Fibroblast of skin of scalp (primary cell): ENCODE data around the gene DHRS3. TPM values are rescaled to one million over a fixed set of nuclear protein-coding genes. Genes with fewer than 3 reads are reported as not detected.
"Not testable (repeated sequence)": the region's sequence is repeated elsewhere in the genome, so short reads cannot be mapped to it uniquely, and the experiment has no call there.

Source experiments
- DNase-seq: peaks from one replicate; pipeline ENCODE4 v3.0.0-alpha.2; 2013
- polyA plus RNA-seq, 2 experiments: library from polyadenylated mRNA; unstranded; fragments of 120-200 nt; gene quantifications; one replicate each; pipeline ENCODE4 v1.2.1, GENCODE V29; 2013; ENCODE audit not compliant: insufficient read length in 2 of 2

The DHRS3 gene, protein sequence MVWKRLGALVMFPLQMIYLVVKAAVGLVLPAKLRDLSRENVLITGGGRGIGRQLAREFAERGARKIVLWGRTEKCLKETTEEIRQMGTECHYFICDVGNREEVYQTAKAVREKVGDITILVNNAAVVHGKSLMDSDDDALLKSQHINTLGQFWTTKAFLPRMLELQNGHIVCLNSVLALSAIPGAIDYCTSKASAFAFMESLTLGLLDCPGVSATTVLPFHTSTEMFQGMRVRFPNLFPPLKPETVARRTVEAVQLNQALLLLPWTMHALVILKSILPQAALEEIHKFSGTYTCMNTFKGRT
- polyA plus RNA-seq (2013, experiment 1 of 2; ENCODE audit: insufficient read length): 27.7 TPM
- polyA plus RNA-seq (2013, experiment 2 of 2; ENCODE audit: insufficient read length): 29.4 TPM

DNA sequence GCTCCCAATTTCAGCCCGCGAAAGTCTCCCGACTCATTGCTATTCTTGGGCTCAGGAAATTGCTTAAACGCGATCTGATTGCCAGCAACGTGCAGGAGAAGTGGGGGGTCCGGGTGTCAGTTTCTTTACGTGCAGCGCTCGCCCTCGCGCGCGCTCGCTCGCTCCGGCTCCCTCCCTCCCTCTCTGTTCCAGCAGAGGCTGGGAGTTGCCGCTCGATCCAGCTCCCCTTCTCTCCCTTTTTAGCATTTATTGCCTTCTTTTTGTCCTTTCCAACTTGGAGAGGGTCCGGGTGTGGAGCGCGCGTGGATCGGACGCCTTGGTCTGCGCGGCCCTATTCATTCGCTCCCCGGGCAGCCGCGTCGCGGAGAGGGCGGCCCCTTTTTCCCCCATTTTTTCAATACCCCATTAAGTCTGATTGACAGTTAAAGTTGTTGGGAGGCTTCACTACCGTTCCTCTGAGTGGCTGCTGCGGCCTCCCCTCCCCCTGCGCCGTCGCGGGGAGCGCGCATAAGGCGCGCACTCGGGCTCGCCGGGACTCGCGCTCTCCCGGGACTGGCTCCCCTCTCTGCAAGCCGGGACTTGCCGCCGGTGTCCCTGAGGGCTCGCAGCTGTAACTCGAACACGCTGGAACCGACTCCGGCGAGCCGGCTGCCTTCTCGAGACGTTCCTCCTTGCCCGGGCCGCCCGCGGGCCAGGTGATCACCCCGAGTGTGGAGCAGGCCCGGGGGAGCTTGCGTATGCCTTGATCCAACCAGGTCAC, at the start of gene DHRS3:
DHRS3 (minus strand) TSS at position 310 of the 760 bp plus-strand sequence. CDS start 862 bp downstream, outside the sequence.
- peak; percentile 76 for DNase-seq

DNA sequence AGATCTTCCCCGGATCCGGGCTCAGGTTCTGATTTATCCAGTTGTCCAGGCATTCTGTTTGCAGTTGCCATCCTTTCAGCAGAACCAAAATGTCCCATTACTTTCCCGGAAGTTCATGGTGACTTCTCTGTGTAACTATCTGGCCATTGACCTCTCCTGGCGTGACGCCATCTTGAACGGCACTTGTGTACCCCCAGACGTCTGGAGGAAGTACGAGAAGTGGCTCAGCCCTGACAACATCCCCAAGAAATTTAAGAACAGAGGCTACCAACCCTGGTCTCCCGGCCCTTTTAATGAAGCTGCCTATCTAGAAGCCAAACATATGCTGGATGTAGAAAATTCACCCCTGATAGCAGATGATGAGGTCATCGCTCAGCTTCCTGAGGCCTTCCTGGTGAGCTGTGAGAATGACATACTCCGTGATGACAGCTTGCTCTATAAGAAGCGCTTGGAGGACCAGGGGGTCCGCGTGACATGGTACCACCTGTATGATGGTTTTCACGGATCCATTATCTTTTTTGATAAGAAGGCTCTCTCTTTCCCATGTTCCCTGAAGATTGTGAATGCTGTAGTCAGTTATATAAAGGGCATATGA, 48.2 kb upstream of the DHRS3 start:
- DNase-seq: no peak

DNA sequence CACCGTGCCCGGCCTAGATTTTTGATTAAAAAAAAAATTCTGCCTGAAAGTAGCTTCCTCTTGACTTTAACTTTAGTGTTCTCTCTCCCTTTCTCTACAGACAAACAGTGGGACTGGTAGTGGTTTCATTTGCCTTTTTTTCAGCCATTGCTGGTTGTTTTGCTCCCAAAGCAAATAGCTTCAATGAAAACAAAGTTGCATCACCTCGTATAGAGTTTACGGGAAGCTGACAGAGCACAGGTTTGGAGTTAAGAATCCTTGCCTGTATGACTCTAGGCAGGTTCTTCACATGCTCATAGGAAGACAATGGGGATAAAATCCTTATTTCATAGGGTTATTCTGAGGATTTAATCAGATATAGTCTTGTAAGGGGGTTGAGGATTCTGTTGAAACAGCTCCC, 47.5 kb upstream of the DHRS3 start:
- no peak for DNase-seq

DNA sequence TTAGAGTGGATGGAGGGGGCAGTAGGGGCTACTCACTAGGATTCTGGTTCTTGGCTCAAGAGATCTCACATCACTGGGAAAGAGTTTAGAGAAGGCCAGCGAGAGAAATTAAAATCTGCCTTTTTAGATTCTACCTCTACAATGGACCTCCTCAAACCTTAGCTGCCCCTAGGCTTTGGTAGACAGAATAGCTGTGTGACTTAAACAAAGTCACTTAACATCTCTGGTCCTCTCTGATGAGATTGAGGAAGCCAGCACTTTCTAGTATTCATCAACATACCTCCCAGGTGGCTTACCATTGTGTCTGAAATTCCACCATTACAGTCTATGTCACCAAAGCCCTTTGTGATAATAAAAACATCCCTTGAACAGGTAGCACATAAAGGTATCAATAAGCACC, 44.5 kb upstream of the DHRS3 start:
- no peak for DNase-seq

DNA sequence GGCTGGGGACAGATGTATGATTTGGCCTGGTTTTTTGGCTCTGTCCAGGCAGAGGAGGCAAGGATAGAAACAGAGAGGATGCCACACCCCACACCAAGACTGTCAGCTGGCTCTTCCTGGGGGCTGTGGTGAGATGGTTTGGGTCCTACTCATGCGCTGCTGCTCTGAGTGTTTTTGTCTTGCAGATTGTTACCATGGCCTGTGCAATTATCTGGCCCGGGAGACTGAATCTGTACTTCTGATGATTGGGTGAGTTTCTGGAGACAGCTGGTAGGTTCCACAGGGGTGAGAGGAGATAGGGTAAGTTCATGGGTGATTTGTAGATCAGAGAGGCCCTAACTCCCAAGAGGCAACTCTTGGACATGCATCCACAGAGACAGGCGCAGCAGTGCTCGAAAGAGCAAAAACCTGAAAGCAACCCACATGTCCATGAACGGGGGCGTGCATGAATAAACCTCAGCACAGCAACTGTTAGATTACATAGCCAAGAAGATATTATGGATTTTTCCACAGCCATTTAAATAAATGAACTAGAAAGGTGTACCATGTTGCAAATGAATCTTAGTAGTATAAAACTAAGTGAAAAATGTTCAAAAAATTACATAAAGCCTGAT, 43.7 kb upstream of the DHRS3 start:
- DNase-seq: no peak

DNA sequence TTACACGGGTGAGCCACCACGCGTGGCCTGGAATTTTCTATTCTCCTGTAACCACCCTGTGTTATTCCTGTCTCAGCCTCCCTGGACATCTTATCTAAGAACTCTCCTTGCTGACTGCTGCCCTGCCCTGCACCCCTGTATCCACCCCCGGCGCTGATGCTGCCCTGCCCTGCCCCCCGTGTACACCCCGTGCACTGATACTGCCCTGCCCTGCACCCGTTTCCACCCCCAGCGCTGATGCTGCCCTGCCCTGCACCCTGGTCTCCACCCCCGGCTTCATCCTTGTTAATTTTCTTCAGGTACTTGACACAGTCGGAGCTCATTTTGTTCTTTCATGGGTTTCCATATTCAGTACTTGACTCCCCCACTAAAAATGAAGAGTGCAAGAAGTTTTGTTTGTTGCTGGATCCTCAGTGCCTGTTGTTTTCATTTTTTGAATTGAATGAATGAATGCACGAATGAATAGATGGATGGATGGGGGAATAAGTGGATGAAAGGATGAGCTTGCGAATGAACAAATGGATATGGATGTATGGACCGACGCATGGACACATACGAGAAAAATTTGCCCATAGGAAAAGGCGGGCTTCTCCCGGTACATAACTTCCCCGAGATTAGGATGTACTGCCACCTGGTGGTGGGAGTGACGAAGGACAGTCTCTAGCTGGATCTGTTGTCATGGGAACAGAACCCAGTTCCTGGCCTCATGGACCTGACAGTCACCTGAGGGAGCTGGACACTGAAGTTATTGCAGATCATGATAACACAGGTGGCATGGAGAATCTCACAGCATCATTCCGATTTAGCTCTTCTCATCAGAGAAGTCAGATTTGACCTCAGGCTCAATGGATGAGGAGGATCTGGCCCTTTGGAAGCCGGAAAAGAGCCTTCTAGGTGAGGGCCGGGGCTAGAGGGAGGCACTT, 40.8 kb upstream of the DHRS3 start:
- peak; percentile 82 for DNase-seq

DNA sequence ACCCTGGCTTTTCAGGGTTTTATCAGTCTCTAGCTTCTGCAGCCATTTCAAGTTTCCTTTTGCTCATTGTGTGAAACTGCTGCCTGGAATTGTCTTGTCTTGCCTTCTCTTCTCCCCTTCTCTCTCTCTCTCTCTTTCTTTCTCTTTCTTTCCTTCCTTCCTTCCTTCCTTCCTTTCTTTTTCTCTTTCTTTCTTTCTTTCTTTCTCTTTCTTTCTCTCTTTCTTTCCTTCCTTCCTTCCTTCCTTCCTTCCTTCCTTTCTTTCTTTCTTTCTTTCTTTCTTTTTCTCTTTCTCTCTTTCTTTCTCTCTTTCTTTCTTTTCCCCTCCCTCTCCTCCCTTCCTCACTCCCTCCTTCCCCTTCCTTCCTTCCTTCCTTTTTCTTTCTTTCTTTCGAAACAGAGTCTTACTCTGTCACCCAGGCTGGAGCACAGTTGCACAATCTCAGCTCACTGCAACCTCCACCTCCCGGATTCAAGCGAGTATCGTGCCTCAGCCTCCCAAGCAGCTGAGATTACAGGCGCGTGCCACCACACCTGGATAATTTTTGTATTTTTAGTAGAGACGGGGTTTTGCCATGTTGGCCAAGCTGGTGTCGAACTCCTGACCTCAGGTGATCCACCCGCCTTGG, 40.0 kb upstream of the DHRS3 start:
- not testable (repeated sequence) for DNase-seq

DNA sequence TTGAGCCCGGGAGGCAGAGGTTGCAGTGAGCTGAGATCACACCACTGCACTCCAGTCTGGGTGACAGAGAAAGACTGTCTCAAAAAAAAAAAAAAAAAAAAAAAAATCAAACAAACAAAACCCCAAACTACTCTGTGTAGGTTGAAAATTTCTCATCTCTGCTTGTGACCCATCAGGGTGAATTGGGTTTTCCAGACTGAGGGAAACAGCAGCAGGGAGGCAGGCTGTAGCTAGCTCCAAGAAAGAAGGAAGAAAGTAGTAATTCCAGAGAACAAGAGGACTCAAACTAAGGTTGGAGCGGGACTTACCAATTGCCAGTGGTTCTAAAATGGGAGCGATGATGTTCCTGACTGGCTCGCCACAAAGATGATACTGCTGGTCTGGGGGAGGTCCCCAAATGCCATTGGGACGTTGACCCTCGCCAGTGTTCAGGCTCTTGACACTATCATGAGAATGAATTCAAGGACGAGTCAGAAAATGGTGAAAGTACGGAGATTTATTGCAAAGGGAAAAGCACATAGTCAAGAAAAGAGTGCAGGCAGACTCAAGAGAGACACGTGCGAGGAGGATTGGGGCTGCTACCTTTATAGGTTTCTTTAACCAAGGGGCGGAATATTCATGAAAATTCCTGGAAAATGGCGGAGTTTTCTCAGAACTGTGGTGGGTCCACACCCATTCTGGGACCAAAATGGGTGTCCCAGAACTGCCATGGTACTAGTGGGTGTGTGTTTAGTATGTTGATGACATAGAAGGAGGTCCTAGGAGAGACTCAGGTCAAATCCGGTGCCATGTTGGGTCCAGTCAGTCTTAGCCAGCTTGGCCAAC, 39.3 kb upstream of the DHRS3 start:
- DNase-seq: no peak

DNA sequence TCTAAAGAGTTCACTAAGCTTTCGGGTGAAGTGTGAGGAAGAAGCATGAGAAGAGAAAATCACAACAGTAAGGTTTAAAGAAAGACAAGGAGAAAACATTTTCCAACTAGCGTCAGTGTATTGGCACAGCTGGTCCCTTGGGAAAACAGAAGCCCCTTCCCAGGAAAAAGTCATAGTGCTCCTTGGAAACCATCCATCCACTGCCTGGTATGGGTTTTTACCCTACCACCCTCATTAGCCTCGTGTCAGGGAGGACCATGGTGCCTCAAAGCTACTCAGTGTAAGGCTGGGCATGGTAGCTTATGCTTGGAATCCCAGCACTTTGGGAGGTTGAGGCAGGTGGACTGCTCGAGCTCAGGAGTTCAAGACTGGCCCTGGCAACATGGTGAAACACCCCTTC, 38.6 kb upstream of the DHRS3 start:
- no peak for DNase-seq

DNA sequence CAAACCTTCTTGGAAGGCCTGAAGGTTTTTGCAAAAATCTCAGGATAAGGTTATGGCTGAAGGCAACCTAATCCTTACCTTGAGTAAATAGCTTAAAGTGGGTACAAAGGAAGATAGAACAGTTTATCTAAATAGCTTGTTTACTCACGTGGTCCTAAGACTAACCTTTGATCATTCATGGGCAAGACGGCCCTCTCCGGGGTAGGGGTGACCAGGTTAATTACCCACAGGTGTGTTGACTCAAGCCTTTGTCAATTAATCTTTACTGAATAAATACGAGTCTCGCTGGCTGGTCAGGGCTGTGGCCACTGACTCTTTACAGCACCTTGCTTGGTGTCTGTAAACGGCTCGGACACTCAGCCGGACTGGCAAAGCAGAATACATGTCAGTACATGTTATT, 36.6 kb upstream of the DHRS3 start:
- DNase-seq: no peak

DNA sequence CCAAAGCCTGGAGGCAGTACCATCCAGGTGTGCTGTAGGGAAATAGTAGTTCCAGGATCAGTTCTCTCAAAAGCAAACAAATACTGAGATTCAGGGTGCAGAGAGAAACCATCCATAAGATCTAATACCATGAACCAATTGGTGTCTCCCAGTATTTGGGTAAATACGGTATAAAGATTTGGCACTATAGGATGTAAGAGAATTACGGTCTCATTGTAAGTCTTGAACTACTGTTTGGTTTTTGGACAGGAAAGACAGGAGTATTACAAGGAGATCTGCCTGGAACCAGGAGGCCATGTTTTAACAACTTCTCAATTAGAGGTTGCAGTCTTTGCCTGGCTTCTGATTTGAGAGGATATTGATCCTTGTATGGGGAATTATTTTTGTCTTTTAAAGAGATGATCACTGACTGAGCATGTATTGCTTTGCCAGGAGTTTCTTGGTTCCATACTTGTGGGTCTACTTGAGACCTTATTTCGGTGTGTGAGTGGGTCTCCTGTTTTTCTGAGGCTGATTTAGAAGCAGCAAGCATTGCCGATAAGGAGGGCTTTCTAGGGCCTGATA, 36.1 kb upstream of the DHRS3 start:
- DNase-seq: peak; percentile 23

DNA sequence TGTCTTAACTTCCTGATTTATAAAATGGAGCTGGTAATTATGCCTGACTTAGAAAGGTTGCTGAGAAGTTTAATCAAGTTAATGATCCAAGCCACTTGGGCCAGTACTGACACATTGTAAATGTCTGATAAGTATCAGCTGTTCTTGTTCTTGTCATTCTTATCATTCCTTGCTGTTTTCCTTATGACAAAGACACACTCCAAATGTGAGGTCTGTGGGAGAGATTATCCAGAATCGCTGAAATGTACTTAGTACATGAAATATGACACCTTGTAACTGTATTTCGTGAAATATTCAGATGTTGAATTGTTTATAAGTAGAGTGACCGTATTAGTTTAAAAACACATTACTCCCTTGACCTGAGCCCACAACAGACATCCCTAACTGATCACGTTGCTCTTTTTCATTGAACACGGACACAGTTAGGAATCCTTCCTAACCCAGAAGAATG, 32.0 kb upstream of the DHRS3 start:
- DNase-seq: peak; percentile 49

DNA sequence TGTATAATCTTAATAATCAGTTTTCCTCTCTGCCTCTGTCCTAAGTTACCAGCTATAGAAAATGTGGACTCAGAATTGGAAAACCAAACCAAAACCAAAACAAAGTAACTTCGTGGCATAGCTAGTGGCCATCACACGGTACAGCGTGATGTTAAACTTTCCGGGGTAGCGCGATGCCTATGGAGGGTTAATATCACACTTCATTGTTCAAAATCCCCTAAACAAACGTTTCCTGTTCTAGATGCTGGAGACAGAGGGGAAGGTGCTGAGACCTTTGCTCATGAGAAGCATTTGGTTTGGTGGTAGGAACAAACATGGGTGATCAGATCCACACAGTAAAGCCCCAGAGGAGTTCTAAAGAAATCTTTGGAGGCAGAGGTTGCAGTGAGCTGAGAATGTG, 30.7 kb upstream of the DHRS3 start:
- no peak for DNase-seq

DNA sequence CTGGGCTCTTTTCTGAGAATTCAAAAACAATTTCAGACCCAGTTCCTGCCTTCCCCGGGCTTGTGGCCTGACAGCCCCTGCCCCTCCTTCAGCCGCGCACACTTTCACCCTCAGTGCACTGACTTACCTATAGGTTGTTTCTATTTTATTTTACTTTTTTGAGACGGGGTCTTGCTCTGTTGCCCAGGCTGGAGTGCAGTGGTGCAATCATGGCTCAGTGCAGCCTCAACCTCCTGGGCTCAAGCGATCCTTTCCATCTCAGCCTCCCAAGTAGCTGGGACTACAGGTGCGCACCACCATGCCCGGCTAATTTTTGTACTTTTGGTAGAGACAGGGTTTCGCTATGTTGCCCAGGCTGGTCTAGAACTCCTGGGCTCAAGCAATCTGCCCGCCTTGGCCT, 27.4 kb upstream of the DHRS3 start:
- DNase-seq: not testable (repeated sequence)

DNA sequence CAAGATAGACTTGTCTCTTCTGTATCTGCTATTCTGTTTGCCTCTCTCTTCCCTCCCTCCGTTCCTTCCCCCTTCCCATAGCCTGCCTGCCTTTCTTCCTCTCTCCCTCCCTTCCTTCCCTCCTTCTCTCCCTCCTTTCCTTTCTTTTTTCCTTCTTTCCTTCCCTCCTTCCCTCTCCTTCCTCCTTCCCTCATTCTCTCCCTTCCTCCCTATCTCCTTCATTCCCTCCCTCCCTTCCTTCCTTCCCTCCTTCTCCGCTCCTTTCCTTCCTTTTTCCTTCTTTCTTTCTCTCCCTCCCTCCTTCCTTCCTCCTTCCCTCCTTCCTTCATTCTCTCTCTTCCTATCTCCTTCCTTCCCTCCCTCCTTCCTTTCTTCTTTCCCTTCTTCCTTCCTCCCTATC, 26.8 kb upstream of the DHRS3 start:
- DNase-seq: no peak

DNA sequence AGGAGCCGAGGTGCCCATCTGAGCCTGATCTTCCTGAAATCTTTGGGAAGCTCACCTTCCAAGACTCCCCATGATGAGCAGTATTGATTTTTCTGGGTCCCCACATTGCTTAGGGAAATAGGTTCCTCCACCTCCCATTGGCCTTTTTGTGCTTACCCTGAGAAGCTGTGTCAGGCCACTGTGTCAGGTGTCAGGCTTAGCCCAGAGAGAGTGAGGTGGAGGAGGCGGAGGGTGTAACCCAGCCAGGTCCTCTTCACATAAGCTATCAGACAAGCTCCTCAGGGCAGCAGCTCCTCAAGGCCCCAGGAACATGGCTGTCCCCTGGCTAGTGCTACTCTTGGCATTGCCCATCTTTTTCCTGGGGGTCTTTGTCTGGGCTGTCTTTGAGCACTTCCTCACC, 26.2 kb upstream of the DHRS3 start:
- DNase-seq: no peak

DNA sequence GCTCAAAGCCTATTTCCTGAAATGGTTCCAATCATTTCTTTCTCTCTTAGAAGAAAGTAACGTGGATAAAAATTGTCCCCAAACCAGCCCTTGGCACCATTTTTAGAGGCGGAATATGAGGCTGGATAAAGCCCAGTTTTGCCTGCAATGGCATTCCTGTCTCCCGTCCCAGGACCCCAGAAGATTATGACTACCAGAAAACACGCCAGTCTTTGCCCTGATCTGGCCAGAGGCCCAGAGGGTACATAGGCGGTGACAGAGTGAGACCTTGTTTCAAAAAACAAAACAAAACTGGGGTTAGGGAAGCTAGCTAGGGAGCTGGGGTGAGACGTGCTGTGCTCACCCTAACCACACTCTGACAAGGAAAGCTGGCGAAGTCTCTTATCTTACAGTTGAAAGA, 25.8 kb upstream of the DHRS3 start, which contains the start of gene AADACL4:
AADACL4 (plus strand) TSS at position 301 of the 400 bp plus-strand sequence. CDS start 462 bp downstream, outside the sequence.
- no peak for DNase-seq

DNA sequence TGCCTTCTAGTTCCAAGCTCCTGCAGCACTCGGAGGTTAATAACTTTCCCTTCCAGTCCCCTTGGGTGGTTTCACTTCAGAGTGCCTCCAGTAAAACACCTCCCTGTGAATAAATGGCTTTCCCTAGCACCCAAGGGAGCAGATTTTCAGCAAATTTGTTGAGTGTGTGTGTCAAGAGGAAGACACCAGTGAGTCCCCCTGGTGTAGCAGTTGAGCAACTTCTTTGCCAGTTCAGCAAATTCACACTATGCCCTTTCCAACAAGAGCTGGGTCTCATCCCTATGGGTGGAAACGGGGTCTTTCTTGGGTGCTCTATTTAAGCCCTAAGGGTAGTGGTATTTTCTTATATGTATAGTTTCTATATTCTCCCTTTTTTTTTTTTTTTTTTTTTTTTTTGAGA, 25.1 kb upstream of the DHRS3 start:
- no peak for DNase-seq

DNA sequence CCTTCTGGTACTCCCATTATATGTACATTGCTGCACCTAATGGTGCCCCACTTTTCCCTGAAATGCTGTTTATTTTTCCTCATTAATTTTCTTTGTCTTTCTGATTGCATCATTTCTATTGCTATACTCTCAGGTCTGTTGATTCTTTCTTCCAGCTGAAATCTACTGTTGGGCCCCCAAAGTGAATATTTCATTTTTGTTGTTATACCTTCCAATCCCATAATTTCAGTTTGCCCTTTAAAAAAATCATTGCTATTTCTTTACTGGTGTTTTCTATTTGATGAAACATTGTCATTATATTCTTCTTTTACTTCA, 22.9 kb upstream of the DHRS3 start:
- DNase-seq: no peak
